ENCODE results near the gene ADCY10.
"Not testable (repeated sequence)": the region's sequence is repeated elsewhere in the genome, so short reads cannot be mapped to it uniquely, and the experiment has no call there.

ADCY10 gene

DNA sequence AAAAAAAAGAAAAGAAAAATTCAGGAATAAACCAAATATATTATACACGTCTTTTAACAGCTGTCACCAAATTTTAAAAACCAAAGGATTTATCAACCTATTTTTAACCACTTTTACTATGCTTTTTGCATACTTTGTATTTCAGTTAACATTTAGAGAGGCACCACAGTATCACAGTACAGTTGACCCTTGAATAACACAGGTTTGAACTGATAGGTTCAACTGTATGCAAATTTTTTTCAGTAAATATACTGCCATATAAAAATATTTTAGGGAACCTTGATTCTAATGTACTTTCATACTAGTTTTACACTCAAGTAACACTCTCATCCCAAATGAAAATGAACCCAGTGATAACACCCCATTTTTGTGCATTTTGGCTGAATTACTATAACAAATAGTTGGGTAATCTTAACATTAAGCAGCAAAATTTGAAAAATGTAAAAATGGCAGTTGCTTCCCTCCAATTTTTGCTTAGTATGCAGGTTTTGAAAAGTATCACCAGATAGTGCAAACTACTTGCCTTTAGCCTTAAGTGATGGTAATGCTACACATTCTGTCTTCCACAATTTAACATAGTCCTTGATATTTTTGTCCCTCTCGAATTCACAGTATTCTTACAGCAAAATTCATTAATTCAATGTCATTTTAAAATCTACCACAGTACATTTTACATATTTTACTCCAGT lies 10.8 kb upstream of the ADCY10 start:
- DNase-seq = no peak

DNA sequence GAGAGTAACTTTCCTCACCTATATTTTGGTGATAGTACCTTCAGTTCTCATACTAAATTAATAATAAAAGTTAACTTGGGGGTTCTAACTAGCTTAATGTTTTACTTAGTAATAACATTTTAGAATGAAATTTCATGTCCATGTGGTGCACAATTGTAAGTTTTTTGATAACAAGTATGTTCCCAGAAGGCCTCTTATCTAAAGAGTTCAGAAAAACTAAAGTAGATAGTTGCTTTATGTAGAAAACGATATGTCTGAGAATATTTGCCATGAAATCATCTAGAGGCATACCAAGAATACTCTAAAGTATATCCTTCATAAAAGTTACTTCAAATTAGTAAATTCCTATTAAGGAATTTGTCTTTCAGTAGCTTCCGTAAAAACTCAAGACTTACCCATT lies 10.2 kb upstream of the ADCY10 start:
- DNase-seq = no peak

DNA sequence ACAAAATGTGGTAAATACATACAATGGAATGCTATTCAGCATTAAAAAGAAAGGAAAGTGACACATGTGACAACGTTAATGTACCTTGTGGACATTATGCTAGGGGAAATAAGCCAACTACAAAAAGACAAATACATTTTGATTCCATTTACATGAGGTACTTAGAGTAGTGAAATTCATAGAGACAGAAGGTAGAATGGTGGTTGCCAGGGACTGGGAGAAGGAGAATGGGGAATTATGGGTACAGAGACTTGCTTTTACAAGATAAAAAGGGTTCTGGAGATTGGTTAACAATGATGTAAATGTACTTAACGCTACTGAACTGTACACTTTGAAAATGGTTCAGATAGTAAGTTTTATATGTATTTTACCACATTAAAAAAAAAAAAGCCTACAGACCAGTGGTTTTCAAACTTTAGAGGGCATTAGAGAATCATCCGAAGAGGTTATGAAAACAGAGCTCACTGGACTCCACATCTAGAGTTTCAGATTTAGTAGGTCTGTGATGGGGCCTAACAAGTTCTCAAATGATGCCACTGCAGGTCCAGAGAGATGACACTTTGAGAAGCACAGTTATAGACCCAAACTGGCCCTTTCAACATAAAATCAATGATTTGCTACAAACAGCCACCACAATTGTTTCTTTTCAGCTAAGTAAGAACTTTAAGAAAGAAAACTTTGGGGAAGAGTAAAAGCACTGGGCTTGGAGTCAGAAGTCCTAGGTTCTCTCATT lies 9.6 kb upstream of the ADCY10 start:
- no peak for DNase-seq

DNA sequence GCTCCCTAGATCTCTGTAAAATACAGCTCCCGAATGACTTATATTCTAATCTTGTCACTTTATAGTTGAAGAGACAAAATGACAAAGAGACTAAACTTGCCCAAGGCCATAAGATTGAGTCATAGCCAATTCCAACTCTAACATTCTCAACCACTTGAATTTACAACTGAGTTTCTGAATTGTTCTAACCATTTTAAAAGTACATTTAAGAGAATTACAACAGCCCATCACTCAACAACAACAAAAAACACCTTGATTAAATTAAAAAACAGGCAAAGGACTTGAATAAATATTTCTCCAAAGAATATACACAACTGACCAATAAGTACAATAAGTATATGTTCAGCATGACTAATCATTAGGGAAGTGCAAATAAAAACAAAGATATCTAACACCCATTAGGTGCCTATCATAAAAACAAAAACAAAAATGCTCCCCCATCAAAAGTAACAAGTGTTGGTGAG lies 8.7 kb upstream of the ADCY10 start:
- DNase-seq = no peak

DNA sequence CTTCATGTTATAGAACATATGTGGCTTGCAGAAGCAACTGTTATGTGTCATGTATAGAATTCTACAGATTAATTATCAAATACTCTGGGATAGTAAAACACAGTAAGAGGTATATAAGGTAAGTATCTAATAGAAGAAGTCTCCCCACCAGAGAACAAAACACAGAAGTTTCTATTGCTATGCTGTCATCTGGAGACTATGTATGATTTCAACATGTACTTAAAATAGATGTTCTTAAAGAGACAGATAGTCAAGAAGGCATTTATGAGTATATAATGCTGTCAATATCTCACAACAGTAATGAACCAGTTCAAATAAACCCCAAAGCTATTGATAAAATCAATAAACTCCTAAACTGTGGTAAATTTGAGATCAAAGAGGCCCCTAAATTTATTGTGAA lies 8.1 kb upstream of the ADCY10 start:
- DNase-seq = no peak

DNA sequence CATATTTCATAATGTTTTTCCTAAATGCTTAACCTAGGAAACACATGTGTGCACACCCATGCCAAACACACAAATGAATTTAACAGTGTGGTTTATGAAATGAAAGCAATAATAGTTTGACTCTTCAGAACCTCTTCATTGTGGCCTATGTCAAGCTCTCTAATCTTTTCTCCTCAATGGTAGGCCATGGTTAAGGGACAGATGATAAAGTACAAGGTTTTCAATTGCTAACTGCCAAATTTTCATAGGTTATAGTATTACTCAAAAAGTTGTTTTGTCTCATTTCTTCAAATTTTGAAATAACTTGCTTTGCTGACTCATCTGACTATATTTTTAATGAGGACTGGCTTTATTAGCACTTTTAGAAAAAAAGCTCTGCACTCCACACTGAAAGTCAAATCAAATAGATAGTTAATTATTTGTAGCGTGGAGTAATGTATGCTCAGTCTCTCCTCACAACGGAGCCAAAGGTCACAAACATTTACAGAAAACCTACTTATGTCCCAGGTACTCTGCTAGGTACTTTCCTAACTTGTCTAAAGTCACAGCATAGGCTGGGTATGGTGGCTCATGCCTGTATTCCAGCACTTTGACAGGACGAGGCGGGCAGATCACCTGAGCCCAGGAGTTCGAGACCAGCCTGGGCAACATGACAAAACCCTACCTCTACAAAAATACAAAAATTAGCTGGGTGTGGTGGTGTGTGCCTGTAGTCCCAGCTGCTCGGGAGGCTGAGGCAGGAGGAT lies 3.0 kb upstream of the ADCY10 start:
- DNase-seq = no peak

DNA sequence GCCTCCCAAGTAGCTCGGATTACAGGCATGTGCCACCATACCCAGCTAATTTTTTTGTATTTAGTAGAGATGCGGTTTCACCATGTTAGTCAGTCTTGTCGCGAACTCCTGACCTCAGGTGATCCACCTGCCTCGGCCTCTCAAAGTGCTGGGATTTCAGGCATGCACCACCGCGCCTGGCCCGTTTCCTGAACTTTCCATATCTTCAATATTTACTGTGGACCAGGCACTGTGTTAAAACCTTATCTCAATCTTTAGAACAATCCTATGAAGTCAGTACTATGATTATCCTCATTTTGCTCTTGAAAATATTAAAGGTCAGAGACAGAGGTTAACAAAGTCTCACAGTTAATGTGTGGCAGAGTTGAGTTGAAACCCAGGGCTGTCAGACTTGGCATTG lies 1.6 kb upstream of the ADCY10 start:
- DNase-seq = no peak

DNA sequence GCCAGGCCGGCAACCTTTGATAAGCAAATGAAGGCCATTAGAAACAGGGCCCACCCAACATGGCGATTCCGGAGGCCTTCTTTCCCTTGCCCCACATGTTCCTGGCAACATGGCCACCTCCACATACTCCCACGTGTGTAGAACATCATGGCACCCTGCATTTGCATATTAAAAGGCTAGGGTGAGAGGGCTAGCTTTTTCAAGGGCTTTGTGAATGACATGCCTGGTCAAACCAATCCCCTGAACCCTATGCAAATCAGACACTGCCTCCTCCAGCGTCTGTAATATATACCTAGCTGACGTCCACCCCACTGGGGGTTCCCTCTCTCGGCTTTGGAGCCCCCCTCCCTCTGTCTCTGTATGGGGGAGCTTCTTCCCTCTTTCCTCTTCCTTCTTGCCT lies 1.6 kb downstream of the ADCY10 start:
- DNase-seq = no peak

DNA sequence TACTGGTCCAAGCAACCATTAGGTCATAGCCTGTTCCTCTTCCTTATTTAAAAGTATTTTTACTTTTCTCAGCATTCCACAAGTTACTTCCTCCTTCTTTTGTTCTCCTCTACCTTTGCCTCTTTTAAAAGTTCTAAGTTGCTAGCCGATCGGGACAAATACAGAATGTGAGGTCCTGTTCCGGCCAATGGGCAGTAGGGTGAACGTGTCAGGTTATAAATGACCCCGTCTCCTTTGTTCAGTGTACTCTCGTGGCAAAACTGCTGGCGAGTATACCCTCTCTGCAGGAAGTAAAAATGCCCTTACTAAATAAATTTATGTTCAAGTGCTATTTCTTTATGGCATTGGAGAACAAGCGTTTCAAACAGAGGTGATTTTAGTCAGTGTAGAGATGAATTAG lies 2.5 kb downstream of the ADCY10 start:
- DNase-seq = no peak

DNA sequence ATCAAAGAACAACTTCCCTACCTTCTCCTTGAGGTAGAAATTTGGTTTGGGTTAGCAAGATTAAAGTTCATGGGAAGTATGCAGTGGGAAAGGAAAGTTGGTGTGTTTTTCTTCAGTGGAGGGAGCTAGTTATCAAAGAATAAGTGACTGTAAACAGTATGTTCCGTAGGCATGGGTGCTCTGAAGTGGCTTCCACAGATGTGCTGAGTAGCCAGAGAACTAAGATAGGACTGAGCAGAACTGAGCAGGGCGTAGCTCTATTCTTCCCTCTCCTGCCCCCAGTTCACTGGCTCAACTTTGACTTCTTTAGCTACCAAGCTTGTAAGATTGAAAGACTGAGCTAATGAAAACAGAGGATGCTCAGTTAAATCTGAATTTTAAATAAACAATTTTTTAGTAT lies 3.4 kb downstream of the ADCY10 start:
- no peak for DNase-seq

DNA sequence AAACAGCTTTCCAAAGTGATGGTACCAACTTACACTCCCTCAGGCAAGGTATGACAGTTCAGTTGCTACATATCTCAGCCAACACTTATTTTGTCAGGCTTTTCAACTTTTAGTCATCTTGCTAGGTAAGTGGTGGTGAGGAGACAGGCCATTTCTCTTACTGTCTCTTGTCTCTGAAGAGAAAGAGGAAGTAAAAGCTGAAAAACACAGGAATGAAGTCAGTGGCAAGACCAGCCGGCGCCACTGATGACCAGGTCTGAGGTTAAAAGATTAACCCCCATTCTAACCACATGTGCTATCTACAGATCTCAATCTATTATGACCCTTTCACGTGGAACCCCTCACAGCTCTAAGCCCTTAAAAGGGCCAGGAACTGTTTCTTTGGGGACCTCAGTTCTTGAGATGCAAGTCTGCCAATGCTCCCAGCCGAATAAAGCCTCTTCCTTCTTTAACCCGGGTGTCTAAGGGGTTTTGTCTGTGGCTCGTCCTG lies 4.2 kb downstream of the ADCY10 start:
- no peak for DNase-seq

DNA sequence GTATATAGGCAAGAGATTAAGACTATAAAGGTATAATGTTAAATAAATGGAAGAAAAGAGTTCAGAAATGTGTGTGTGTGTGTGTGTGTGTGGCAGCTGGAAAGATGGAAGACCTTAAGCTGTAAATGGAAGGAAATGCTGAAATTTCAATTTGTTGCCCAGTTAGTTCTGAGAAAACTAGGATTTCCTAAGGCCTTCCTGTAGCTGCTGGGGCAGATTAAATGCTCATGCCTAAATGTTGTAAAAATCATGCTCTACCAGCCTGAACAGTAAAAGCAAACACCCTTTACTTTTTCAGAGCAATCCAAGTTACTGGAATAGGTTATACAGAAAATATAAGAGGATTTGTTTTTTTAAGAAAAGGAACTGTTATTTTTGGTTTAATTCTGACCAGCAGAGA lies 8.3 kb downstream of the ADCY10 start:
- DNase-seq = no peak

DNA sequence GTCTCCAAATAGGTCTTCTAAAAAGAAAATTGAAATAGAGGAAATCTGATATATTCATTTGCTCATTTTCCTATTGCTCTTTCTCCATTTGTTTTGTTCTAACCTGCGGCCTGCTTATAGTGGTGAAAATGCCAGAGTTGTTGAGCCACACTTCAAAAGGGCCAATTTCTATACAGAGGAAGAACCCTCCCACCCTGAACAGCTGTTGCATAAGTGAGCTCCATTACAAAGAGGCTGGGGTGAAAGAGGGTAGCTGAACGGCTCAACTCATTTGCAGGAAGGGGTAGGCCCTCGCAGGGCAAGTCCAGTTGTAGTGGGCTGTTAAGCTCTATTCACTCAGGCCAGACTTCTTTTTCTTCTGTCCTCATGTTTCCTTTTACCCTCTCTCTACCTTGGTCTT lies 8.8 kb downstream of the ADCY10 start:
- no peak for DNase-seq

DNA sequence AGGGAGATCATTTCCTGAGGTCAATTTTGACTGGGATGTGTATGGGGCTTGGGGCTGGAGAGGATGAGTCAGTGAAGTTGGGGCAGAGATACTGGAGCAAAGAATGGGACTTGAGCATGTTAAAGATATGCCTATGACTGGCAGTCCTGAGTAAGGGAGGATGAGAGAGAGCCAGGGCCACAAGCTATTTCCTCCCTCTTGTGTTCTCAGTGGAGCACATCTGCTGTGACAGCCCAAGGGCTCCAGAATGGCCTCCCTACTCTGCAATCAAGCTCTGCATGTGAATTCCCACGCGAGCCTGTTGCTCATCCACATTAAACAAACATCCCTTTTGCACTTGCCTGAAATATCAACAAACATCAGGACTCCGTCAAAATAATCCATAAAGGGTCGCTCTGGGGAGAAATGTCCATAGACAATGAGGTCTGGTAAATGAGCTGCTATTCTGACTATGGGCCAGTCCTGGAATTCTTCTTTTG lies 9.2 kb downstream of the ADCY10 start:
- no peak for DNase-seq

DNA sequence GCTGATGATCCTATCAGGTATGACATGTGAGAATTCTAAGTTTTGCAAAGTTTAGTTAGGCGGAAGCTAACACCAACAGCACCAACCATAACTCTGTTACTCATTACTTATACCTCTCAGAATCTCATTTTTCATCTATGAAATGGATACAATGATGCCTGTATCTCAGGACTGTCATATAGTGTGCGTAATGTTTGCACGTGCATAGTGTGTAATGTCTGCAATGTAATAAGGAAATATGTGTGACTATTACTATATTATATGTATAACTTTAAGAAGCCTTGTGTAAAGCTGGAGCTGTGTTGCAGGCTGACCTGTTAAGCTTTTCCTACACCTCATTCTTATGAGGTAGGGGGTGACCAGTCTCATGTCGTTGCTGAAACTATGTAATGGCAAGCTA lies 13.0 kb downstream of the ADCY10 start:
- DNase-seq = no peak

DNA sequence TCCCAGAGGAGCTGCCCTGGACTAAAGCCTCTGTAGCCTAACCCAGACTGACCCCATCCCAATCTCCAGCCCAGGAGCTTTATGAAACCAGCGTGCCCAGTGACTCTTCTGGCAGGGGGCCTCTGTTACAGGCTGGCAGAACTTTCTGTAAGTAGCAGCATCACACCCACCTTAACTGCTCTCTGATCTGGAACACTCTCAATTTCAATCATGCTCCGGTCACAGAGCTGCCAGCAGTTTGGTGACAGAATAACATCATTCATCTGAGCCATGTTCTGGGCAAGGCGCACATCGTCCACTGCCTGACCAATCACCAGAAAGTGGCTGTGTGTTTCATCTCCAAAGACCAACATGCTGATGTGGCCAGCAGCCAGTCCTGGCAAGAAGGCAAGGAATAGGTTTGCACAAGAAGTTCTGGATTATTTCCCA lies 14.7 kb downstream of the ADCY10 start:
- DNase-seq = no peak

DNA sequence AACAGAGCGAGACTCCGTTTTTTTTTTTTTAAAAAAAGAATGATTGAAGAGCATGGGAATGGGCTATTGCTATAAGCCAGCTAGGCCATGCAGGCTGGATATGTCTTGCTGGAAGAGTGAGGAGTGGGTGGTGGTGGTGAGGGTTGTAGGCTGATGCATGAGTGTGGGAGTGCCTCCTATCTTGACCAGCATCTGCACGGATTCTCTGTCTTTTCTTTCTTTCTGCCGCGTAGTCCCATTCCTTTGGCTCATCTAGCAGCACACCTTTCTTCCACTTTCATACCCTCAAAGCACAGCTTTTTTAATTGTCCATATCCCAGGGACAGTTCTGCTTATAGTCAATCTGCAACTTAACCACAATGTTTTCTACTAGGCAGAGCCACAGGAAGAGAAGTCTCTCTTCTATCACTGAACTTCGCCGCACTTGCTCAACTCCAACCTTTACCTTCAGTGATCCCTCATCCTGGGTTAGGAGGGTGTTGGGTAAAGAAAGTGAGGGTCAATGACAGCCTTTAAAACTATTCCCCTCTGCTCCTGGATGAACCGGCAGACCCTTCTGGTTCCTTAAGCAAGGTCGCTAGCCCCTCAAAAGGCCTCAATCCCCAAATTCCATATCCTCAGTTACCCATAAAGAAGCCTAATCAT lies 15.2 kb downstream of the ADCY10 start:
- no peak for DNase-seq

DNA sequence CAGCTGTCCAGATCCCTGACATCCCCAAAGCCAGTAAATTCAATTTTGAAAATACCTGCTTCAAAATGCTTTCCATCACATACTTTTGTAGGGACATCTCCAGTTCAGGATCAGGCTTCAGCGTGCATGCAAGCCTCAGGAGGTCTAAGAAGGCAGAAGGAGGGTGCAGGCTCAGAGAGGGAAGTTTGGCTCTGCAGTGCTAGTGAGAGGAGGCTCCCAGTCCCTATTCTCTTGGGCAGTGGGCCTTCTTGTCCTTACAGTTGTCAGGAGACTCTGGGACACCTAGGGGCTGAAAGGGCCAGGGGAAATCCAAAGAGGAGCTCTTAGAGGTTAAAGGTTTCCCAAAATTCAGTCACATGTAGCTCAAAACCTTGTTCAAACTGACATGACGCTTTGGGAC lies 20.1 kb downstream of the ADCY10 start:
- DNase-seq = no peak

DNA sequence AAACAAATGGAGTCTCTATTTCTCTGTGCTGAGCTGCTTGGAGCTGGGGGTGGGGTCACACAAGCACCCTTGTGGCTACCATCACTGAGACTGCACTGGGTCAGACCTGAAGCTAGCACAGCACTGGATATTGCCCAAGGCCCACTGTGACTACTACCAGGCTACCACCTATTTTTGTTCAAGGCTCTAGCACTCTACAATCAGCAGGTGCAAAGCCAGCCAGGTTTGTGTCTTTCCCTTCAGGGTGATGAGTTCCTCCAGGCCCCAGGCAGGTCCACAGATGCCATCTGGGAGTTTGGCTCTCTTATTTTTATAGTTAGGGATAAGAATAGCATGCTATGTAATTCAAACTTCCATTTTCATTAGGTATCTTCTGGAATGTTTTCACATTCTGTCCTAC lies 23.5 kb downstream of the ADCY10 start:
- DNase-seq = no peak

DNA sequence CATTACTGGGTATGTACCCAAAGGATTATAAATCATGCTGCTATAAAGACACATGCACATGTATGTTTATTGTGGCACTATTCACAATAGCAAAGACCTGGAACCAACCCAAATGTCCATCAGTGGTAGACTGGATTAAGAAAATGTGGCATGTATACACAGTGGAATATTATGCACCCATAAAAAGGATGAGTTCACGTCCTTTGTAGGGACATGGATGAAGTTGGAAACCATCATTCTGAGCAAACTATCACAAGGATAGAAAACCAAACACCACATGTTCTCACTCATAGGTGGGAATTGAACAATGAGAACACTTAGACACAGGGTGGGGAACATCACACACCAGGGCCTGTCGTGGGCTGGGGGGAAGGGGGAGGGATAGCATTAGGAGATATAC lies 26.7 kb downstream of the ADCY10 start:
- DNase-seq = not testable (repeated sequence)

DNA sequence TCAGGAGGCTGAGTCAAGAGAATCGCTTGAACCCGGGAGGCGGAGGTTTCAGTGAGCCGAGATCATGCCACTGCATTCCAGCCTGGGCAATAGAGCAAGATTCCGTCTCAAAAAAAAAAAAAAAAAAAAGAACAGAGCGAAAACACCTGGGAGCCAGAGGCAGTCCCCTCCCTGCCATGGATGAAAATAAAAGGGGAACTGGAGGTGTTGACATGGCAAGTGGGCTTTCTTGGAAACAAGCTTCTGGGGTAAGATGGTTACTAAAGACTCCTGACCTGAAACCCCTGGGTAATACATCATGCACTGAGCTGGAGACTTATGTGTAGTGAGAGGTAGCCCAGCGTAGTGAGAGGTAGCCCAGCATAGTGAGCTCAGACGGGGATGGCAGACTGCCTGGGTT lies 31.6 kb downstream of the ADCY10 start:
- DNase-seq = no peak

DNA sequence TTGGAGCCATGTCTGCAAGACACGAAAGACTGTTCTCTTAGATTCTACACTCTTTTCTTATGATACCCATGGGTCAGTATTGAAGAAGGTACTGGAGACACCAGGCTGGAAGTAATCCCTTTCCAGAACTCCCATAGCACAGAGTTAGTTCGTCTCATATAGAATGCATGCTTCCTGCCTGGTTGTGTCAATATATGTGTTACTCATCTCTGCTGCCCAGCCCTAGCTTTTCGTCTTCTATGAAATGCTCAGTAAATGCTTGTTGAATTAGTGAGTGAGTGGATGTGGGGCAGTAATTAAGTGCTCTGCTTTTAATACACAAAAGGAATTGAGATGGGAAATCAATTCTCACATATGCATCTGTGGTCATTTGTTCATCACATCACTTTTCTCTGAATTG lies 32.1 kb downstream of the ADCY10 start:
- no peak for DNase-seq

DNA sequence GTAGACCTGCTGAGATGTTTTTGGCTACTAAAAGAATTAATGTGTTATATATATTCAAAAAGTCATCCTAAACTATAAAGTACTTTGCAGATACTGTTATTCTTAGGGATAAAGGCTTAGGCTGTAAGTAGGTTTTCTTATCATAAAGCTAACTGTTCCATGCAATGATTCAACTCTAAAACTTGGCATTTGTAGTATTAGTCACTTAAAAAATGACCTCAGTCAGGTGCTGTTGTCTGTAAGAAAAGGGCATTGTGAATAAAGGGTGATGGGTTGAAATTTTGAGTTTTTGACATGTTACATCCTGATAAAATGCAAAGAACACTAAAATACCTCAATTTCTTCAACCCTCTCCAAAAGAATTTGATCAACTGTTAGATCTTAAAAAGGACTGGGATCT lies 32.9 kb downstream of the ADCY10 start:
- no peak for DNase-seq
